C4-2B (cell line): Measurements from ENCODE around the gene SLAIN1.

Experiments used
- H3K27ac ChIP-seq: fragments of 450-650 bp; 2 replicates; pipeline ENCODE4 v1.5.1; 2017
- ZFX ChIP-seq: fragments of 450-650 bp; IDR thresholded peaks from 2 replicates; pipeline ENCODE4 v1.6.1; 2017
- TF ChIP-seq, protein P1 (sequence below): fragments of 450-650 bp; conservative IDR thresholded peaks from 2 replicates; pipeline ENCODE4 v1.5.1; 2017; ENCODE audit warnings: mild to moderate bottlenecking

Gene SLAIN1

GRCh38 chr13:77698201-77699058, 943 bp downstream of the SLAIN1 start:
- TF ChIP-seq, protein P1, sequence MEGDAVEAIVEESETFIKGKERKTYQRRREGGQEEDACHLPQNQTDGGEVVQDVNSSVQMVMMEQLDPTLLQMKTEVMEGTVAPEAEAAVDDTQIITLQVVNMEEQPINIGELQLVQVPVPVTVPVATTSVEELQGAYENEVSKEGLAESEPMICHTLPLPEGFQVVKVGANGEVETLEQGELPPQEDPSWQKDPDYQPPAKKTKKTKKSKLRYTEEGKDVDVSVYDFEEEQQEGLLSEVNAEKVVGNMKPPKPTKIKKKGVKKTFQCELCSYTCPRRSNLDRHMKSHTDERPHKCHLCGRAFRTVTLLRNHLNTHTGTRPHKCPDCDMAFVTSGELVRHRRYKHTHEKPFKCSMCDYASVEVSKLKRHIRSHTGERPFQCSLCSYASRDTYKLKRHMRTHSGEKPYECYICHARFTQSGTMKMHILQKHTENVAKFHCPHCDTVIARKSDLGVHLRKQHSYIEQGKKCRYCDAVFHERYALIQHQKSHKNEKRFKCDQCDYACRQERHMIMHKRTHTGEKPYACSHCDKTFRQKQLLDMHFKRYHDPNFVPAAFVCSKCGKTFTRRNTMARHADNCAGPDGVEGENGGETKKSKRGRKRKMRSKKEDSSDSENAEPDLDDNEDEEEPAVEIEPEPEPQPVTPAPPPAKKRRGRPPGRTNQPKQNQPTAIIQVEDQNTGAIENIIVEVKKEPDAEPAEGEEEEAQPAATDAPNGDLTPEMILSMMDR = peak; percentile 31
- no peak; the same call in 1 of the 2 replicates for TF ChIP-seq ZFX
- peak overlapping the region; percentile 66 for H3K27ac ChIP-seq

GRCh38 chr13:77699059-77699680, 1.7 kb downstream of the SLAIN1 start:
- TF ChIP-seq ZFX = no peak
- TF ChIP-seq, protein P1 = no peak
- H3K27ac ChIP-seq = peak overlapping the region; percentile 66

DNA sequence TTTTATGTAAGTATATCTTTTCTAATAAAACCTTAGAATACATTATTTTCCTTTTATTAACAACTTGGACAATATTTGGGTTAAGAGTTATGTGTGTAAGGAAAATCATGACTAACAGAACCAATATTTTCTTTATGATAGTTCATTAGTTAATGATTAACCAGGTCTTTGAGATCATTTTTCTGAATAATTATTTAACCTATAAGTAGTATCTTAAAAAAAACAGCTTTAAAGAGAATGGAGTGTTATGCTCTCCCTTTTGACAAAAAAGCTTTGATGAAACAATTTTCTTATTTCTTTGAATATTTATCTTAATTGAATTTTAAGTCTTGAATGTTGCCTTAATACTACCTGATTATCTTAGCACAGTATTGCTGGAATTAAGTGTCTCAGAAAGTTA, 3.8 kb downstream of the SLAIN1 start:
- TF ChIP-seq, protein P1 = no peak
- no peak for TF ChIP-seq ZFX
- H3K27ac ChIP-seq = no peak overlapping the region

DNA sequence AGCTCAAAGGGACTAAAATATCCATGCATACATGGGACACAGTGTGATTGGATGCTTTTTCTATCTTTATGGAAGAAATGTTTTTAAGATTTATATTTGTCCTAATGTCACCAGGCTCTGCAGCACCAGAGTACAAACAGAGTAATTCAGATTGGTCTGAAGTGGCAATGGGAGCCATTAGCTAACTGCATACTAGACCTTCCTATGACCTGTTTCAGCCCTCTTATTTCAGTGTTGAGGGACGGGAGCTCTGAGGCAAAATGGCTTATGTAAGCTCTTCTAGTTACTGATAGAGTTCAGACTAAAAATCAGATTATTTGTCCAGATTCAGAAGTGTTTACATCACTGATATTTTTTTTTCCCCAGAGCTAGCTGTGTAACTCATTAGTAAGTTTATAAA, 4.9 kb downstream of the SLAIN1 start:
- no peak overlapping the region for H3K27ac ChIP-seq
- TF ChIP-seq ZFX = no peak
- TF ChIP-seq, protein P1 = no peak

DNA sequence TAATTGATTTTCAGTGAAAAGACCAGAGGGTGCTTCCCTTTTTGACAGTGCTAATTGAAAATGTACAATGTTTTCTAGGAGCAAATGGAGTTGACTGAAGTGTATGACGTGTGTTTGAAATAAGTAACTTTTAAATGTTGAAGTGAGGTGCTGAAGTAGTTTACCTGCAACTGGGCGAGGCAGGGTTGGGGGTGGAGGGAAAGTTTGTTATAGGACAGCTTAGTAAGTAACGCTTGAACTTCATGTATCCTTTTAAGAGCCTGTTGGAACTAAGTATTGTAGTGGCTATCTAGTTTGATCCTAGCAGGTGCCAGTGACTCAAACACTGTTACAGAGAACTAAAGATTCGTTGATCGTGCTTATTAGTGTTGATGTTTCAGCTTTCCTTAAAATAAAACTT, 5.9 kb downstream of the SLAIN1 start:
- no peak overlapping the region for H3K27ac ChIP-seq
- no peak for TF ChIP-seq ZFX
- TF ChIP-seq, protein P1 = no peak

DNA sequence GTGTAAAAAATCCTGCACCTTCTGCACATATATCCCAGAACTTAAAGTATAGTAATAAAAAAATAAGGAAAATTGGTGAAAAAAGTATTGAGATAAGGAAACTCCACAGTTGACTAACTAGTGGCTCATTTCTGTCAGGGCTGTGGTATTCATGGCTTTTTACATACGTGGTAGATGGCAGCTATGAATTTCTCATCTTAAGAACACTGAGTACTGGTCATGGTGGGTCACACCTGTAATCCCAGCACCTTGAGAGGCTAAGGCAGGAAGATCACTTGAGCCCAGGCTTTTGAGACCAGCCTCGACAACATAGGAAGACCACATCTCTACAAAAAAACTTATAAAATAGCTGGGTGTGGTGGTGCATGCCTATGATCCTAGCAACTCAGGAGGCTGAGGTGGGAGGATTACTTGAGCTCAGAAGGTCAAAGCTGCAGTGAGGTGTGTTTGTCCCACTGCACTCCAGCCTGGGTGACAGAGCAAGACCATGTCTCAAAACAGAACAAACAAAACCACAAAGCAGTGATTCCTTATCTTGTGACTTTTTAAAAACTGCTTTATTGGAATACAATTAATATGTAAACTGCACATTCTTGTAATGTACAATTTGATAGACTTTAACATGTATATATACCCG, 16.8 kb downstream of the SLAIN1 start:
- H3K27ac ChIP-seq = no peak overlapping the region
- TF ChIP-seq, protein P1 = no peak
- no peak for TF ChIP-seq ZFX
